Measurements from ENCODE around the gene GTPBP2.

GTPBP2 gene

GRCh38 chr6:43621078-43621835, 7.8 kb downstream of the GTPBP2 start:
- Histone ChIP-seq H3F3A (ENCODE audit: insufficient read depth, low read length) (0 out of 2 replicates have a peak, but pooled peaks cover 8% of the 10 kb centered on the region), H3K9me2 (replicated peaks; ENCODE audit: insufficient read depth, low read length) (no peaks in the 10 kb centered on the region), H3K4me2 (ENCODE audit: low read depth, low read length) (no peak overlapping the region), H3K9ac (ENCODE audit: low read length) (no peak overlapping the region), H2AFZ (ENCODE audit: low read length) (no peak overlapping the region), H3K27ac (ENCODE audit: low read length) (no peak overlapping the region), H3K9me3 (replicated peaks; ENCODE audit: insufficient read depth, low read length) (no peaks in the 10 kb centered on the region), H3K4me1 (ENCODE audit: low read length) (no peaks in the 10 kb centered on the region), H3K27me3 (replicated peaks; ENCODE audit: insufficient read depth, low read length) (no peaks in the 10 kb centered on the region), H3K79me2 (ENCODE audit: low read length) (peaks cover 5% of the 10 kb centered on the region; the same call in 1 of the 2 replicates), H3K36me3 (replicated peaks; ENCODE audit: insufficient read depth, low read length) (no peaks in the 10 kb centered on the region), H4K20me1 (ENCODE audit: insufficient read depth, low read length) (no peaks in the 10 kb centered on the region), H3K4me3 (ENCODE audit: low read length) (no peak overlapping the region)
- no peak for DNase-seq
- TF ChIP-seq EZH2phosphoT487 (IDR thresholded peaks at IDR 0.05; ENCODE audit: low read length): no peak
- no peak for TF ChIP-seq EZH2 (optimal IDR thresholded peaks at IDR 0.05; ENCODE audit: low read depth, low read length)
- no peak for TF ChIP-seq CTCF (IDR thresholded peaks at IDR 0.05; ENCODE audit: low read length)

- Histone ChIP-seq H3K9me3 (replicated peaks; ENCODE audit: insufficient read depth, low read length) (no peaks in the 10 kb centered on the region), H3K9me2 (replicated peaks; ENCODE audit: insufficient read depth, low read length) (no peaks in the 10 kb centered on the region), H3K4me3 (ENCODE audit: low read length) (no peak overlapping the region), H3K27me3 (replicated peaks; ENCODE audit: insufficient read depth, low read length) (no peaks in the 10 kb centered on the region), H3K27ac (ENCODE audit: low read length) (no peak overlapping the region), H3K4me2 (ENCODE audit: low read depth, low read length) (no peak overlapping the region), H2AFZ (ENCODE audit: low read length) (no peak overlapping the region), H3K79me2 (ENCODE audit: low read length) (no peaks in the 10 kb centered on the region), H4K20me1 (ENCODE audit: insufficient read depth, low read length) (no peaks in the 10 kb centered on the region), H3K9ac (ENCODE audit: low read length) (no peak overlapping the region), H3K4me1 (ENCODE audit: low read length) (no peaks in the 10 kb centered on the region), H3K36me3 (replicated peaks; ENCODE audit: insufficient read depth, low read length) (peaks cover 4% of the 10 kb centered on the region; the same call in 1 of the 2 replicates), H3F3A (ENCODE audit: insufficient read depth, low read length) (0 out of 2 replicates have a peak, but pooled peaks cover 8% of the 10 kb centered on the region)
- TF ChIP-seq CTCF (IDR thresholded peaks at IDR 0.05; ENCODE audit: low read length) (no peak), EZH2 (optimal IDR thresholded peaks at IDR 0.05; ENCODE audit: low read depth, low read length) (no peak), EZH2phosphoT487 (IDR thresholded peaks at IDR 0.05; ENCODE audit: low read length) (no peak)
- DNase-seq: no peak
Observed at GRCh38 chr6:43616725-43617472, 12.2 kb downstream of the GTPBP2 start.

GRCh38 chr6:43614396-43614730, 14.7 kb downstream of the GTPBP2 start:
- H2AFZ ChIP-seq (ENCODE audit: low read length): no peak overlapping the region
- H3K4me1 ChIP-seq (ENCODE audit: low read length): no peaks in the 10 kb centered on the region
- no peak overlapping the region for H3K27ac ChIP-seq (ENCODE audit: low read length)
- no peak for TF ChIP-seq EZH2 (optimal IDR thresholded peaks at IDR 0.05; ENCODE audit: low read depth, low read length)
- TF ChIP-seq CTCF (IDR thresholded peaks at IDR 0.05; ENCODE audit: low read length): no peak
- TF ChIP-seq EZH2phosphoT487 (IDR thresholded peaks at IDR 0.05; ENCODE audit: low read length): no peak
- no peaks in the 10 kb centered on the region for H4K20me1 ChIP-seq (ENCODE audit: insufficient read depth, low read length)
- no peaks in the 10 kb centered on the region for H3K9me2 ChIP-seq (replicated peaks; ENCODE audit: insufficient read depth, low read length)
- H3K9ac ChIP-seq (ENCODE audit: low read length): no peak overlapping the region
- H3K9me3 ChIP-seq (replicated peaks; ENCODE audit: insufficient read depth, low read length): no peaks in the 10 kb centered on the region
- 0 out of 2 replicates have a peak, but pooled peaks cover 3% of the 10 kb centered on the region for H3F3A ChIP-seq (ENCODE audit: insufficient read depth, low read length)
- no peak overlapping the region for H3K4me3 ChIP-seq (ENCODE audit: low read length)
- no peaks in the 10 kb centered on the region; the same call in 1 of the 2 replicates for H3K79me2 ChIP-seq (ENCODE audit: low read length)
- H3K4me2 ChIP-seq (ENCODE audit: low read depth, low read length): no peak overlapping the region
- no peaks in the 10 kb centered on the region for H3K27me3 ChIP-seq (replicated peaks; ENCODE audit: insufficient read depth, low read length)
- peaks cover 9% of the 10 kb centered on the region for H3K36me3 ChIP-seq (replicated peaks; ENCODE audit: insufficient read depth, low read length)
- no peak for DNase-seq
